MM.1S (cell line): Measurements from ENCODE around the gene KRTAP2-4.
"Not testable (repeated sequence)": the region's sequence is repeated elsewhere in the genome, so short reads cannot be mapped to it uniquely, and the experiment has no call there.

Experiments
- DNase-seq: peaks from one replicate; pipeline ENCODE4 v3.0.0-alpha.2; 2015
- H2AFZ ChIP-seq: fragments of 300-600 bp; sonication (generic); 2 replicates; pipeline ENCODE4 v1.6.0; 2016; ENCODE audit warnings: antibody characterized with exemption, low read length
- H3F3A ChIP-seq: fragments of 300-600 bp; sonication (generic); 2 replicates; pipeline ENCODE4 v1.6.1; 2016; ENCODE audit warnings: mild to moderate bottlenecking, antibody characterized with exemption, low read length, moderate library complexity, mixed read lengths; ENCODE audit not compliant: insufficient read depth
- H3K27ac ChIP-seq: fragments of 300-600 bp; sonication (generic); 2 replicates; pipeline ENCODE4 v1.5.1; 2016; ENCODE audit warnings: mild to moderate bottlenecking, low read length
- H3K27me3 ChIP-seq: fragments of 300-600 bp; sonication (generic); replicated peaks from 2 replicates; pipeline ENCODE4 v1.6.0; 2016; ENCODE audit warnings: low read length; ENCODE audit not compliant: insufficient read depth
- H3K36me3 ChIP-seq: fragments of 300-600 bp; sonication (generic); replicated peaks from 2 replicates; pipeline ENCODE4 v1.6.1; 2016; ENCODE audit warnings: mild to moderate bottlenecking, low read length, mixed read lengths; ENCODE audit not compliant: insufficient read depth
- H3K4me1 ChIP-seq: fragments of 300-600 bp; sonication (generic); 2 replicates; pipeline ENCODE4 v1.6.1; 2016; ENCODE audit warnings: low read length, mixed read lengths
- H3K4me2 ChIP-seq: fragments of 300-600 bp; sonication (generic); 2 replicates; pipeline ENCODE4 v1.6.0; 2016; ENCODE audit warnings: low read depth, low read length
- H3K4me3 ChIP-seq: fragments of 300-600 bp; sonication (generic); 2 replicates; pipeline ENCODE4 v1.5.1; 2016; ENCODE audit warnings: low read length, mixed read lengths
- H3K79me2 ChIP-seq: fragments of 300-600 bp; sonication (generic); 2 replicates; pipeline ENCODE4 v1.6.1; 2016; ENCODE audit warnings: mixed run types, low read length, mixed read lengths
- H3K9ac ChIP-seq: fragments of 300-600 bp; sonication (generic); 2 replicates; pipeline ENCODE4 v1.6.1; 2016; ENCODE audit warnings: low read length, mixed read lengths
- H3K9me2 ChIP-seq: fragments of 300-600 bp; sonication (generic); replicated peaks from 2 replicates; pipeline ENCODE4 v1.6.1; 2016; ENCODE audit warnings: mild to moderate bottlenecking, low read length, mixed read lengths; ENCODE audit not compliant: insufficient read depth
- H3K9me3 ChIP-seq: fragments of 300-600 bp; sonication (generic); replicated peaks from 2 replicates; pipeline ENCODE4 v1.6.1; 2016; ENCODE audit warnings: mild to moderate bottlenecking, low read length, mixed read lengths; ENCODE audit not compliant: insufficient read depth
- H4K20me1 ChIP-seq: fragments of 300-600 bp; sonication (generic); 2 replicates; pipeline ENCODE4 v1.6.1; 2016; ENCODE audit warnings: mild to moderate bottlenecking, low read length, moderate library complexity, mixed read lengths; ENCODE audit not compliant: insufficient read depth
- EZH2 ChIP-seq: fragments of 300-600 bp; sonication (generic); optimal IDR thresholded peaks from 2 replicates; pipeline ENCODE3; 2017; ENCODE audit warnings: low read depth, mild to moderate bottlenecking, antibody characterized with exemption, low read length, mixed read lengths
- EZH2phosphoT487 ChIP-seq: fragments of 300-600 bp; sonication (generic); IDR thresholded peaks from 2 replicates; pipeline ENCODE4 v1.6.1; 2018; ENCODE audit warnings: antibody characterized with exemption, low read length
- TF ChIP-seq, protein P1 (sequence below): fragments of 300-600 bp; sonication (generic); IDR thresholded peaks from 2 replicates; pipeline ENCODE4 v1.5.1; 2016; ENCODE audit warnings: antibody characterized with exemption, low read length, mixed read lengths

The KRTAP2-4 gene

DNA sequence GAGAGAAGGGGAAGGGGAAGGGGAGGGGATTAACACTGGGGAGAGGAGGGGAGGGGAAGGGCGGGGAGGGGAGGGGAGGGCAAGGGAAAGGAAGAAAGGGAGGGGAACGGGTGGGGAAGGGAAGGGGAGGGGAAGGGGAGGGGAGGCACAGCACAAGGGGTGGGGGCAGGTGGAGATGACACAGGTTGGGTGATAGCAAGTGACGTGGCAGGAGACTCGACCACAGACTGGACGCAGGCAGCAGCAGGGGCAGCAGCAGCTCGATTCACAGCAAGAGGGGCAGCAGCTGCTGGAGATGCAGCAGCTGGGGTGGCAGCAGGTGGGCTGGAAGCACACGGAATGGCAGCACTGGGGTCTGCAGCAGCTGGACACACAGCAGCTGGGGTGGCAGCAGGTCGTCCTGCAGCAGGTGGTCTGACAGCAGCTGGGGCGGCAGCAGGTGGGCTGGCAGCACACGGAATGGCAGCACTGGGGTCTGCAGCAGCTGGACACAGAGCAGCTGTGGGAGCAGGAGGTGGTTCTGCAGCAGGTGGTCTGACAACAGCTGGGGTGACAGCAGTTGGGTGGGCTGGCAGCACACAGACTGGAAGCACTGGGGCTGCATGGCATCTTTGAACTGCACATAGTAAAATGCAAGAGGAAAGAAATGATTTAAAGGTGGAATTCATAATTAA is 36.0 kb upstream of the KRTAP2-4 start, which contains the start of gene KRTAP4-16:
KRTAP4-16 (minus strand) TSS at position 624 of the 674 bp plus-strand sequence; CDS start at position 624, 0 bp downstream.
- H3K9me2 ChIP-seq, result no peaks in the 10 kb centered on the region

DNA sequence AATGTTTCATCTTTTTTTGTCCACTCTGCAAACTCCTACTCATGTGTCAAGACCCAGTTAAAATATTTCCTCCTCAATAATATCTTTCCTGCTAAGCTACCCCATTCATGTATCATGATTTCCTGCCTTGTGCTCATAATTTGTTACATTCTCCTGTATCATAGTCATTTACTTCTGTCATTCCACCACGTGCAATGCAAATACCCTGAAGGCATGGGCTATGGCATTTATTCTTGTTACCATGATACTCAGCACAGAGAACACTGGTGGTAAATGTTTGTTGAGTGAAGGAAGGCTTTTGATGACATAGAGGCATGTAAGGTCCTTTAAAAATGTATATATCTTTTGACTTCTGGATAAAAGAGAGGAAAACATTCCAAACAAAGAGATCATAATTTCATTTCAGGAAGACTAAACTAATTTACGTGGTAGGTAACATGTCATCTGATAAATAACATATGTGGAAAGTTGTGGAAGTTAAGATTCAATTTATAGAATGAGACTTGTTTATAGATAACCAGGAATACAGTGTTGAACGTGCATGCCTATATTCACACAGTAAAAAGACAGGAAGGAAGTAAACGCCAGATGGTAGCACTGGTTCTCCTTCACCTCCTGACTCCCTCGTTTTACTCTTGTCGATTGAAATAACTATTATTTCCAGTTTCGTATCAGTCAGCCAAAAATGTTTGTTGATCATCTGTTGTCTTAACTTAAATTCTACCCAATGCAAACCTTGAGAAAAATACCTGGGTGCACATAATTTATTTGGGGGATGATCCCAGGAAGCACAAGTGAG is 34.2 kb upstream of the KRTAP2-4 start:
- not testable (repeated sequence) for H3K9ac ChIP-seq, H3K4me1 ChIP-seq, DNase-seq, H3F3A ChIP-seq, H3K79me2 ChIP-seq, H4K20me1 ChIP-seq, H3K27ac ChIP-seq, H3K4me2 ChIP-seq, H3K9me3 ChIP-seq, H3K27me3 ChIP-seq, H3K4me3 ChIP-seq, H2AFZ ChIP-seq, H3K36me3 ChIP-seq, H3K9me2 ChIP-seq

More for the DNA sequence above, 36.0 kb upstream of the KRTAP2-4 start, which contains the start of gene KRTAP4-16:
- Histone ChIP-seq H3K79me2 (no peaks in the 10 kb centered on the region), H3K36me3 (no peaks in the 10 kb centered on the region), H3K9ac (no peak within 1 kb of the TSS), H2AFZ (no peak within 1 kb of the TSS), H4K20me1 (no peaks in the 10 kb centered on the region), H3K27ac (no peak within 1 kb of the TSS), H3K9me3 (no peaks in the 10 kb centered on the region), H3K4me3 (no peak within 1 kb of the TSS), H3F3A (no peaks in the 10 kb centered on the region), H3K27me3 (no peaks in the 10 kb centered on the region), H3K4me2 (no peak within 1 kb of the TSS), H3K4me1 (no peaks in the 10 kb centered on the region)
- TF ChIP-seq, protein P1, sequence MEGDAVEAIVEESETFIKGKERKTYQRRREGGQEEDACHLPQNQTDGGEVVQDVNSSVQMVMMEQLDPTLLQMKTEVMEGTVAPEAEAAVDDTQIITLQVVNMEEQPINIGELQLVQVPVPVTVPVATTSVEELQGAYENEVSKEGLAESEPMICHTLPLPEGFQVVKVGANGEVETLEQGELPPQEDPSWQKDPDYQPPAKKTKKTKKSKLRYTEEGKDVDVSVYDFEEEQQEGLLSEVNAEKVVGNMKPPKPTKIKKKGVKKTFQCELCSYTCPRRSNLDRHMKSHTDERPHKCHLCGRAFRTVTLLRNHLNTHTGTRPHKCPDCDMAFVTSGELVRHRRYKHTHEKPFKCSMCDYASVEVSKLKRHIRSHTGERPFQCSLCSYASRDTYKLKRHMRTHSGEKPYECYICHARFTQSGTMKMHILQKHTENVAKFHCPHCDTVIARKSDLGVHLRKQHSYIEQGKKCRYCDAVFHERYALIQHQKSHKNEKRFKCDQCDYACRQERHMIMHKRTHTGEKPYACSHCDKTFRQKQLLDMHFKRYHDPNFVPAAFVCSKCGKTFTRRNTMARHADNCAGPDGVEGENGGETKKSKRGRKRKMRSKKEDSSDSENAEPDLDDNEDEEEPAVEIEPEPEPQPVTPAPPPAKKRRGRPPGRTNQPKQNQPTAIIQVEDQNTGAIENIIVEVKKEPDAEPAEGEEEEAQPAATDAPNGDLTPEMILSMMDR, result no peak
- TF ChIP-seq EZH2 (no peak), EZH2phosphoT487 (no peak)
- no peak for DNase-seq

DNA sequence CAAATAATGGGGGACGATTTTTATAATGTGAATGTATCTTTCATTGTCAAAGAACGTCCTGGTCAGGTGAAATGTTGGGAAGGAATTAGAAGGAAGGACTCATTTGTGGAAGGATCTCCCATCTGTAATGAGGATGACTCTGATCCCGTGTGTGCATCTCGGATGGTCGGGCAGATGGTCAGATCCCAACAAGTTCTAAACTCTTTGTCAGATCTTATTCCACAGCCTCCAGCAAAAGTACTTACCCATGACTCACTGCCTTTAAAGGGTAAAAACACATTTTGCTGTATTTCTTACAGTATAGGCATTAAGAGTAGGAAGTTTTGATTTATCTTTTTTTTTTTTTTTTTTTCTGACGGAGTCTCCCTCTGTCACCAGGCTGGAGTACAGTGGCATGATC is 32.8 kb upstream of the KRTAP2-4 start:
- no peaks in the 10 kb centered on the region for H3K9me2 ChIP-seq
- no peaks in the 10 kb centered on the region for H3K4me1 ChIP-seq
- no peaks in the 10 kb centered on the region for H4K20me1 ChIP-seq
- H3K4me2 ChIP-seq, result no peak overlapping the region
- no peak overlapping the region for H3K9ac ChIP-seq
- TF ChIP-seq EZH2phosphoT487 (no peak), EZH2 (no peak)
- TF ChIP-seq, protein P1, result no peak
- H3K27ac ChIP-seq, result no peak overlapping the region
- no peak overlapping the region for H2AFZ ChIP-seq
- no peak overlapping the region for H3K4me3 ChIP-seq
- no peak for DNase-seq
- no peaks in the 10 kb centered on the region for H3K27me3 ChIP-seq
- no peaks in the 10 kb centered on the region for H3F3A ChIP-seq
- H3K79me2 ChIP-seq, result no peaks in the 10 kb centered on the region
- no peaks in the 10 kb centered on the region for H3K9me3 ChIP-seq
- H3K36me3 ChIP-seq, result no peaks in the 10 kb centered on the region
